NCI-H460 (cell line): Measurements from ENCODE around the gene CCT4. TPM values are rescaled to one million over a fixed set of nuclear protein-coding genes. Genes with fewer than 3 reads are reported as not detected.
A peak's percentile ranks its signal among the peaks of the same experiment; 100 is the strongest.
"Not testable (repeated sequence)": the region's sequence is repeated elsewhere in the genome, so short reads cannot be mapped to it uniquely, and the experiment has no call there.

Source experiments
- DNase-seq: peaks from one replicate; pipeline ENCODE4 v3.0.0-alpha.2; 2016; ENCODE audit warnings: low read depth; ENCODE audit errors: extremely low read depth
- total RNA-seq: library from RNA; depleted of rRNA; stranded (reverse); fragments of >200 nt; shearing (Covaris generic); gene quantifications from 2 replicates; pipeline ENCODE4 v1.2.3, GENCODE V29; 2014

The CCT4 gene
- total RNA-seq, 1 experiment from 2014 or later = 317 TPM

DNA sequence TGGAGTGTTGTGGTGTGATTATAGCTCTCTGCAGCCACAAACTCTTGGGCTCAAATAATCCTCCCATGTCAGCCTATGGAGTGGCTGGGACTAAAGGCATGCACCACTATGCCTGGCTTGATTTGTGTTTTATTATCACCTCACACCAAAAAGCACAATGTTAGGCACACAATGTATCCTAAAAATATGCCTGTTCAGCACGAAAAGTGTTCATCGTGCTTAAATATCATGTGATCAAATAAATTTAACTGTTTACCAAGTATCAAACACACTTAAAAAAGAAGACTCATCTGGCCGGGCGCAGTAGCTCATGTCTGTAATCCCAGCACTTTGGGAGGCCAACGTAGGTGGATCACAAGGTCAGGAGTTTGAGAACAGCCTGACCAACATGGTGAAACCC lies 5.6 kb downstream of the CCT4 start:
- no peak for DNase-seq

DNA sequence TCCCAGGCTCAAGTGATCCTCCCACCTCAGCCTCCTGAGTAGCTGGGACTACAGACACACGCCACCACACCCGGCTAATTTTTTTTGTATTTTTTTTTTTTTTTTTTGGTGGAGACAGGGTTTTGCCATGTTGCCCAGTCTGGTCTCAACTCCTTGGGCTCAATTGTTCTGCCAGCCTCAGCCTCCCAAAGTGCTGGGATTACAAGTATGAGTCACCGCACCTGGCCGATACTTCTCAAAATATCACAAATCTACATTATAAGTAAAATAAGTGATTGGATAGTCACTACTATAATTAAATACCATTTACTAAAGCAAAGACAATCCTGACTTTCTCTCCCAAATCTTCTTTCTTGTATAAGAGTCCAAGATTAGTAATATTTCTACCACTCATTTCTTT lies 9.1 kb downstream of the CCT4 start:
- DNase-seq = not testable (repeated sequence)

DNA sequence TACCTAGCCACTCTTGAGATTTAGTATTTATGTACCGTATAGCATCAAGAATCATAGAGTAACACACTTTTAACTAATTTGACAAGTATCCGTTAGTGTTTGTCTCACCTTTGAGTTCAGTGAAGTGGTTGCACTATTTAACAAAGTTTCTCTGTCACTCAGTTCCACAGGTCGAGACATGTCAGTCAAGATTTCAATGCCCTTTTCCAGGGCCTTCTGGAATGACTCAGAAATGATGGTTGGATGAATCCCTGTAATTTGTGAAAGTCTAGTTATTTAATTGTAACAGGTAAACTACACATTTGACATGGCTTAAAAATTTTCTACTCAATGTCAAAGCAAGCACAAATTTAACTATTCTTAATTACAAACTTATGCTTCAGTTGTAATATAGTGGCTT lies 9.7 kb downstream of the CCT4 start:
- no peak for DNase-seq

DNA sequence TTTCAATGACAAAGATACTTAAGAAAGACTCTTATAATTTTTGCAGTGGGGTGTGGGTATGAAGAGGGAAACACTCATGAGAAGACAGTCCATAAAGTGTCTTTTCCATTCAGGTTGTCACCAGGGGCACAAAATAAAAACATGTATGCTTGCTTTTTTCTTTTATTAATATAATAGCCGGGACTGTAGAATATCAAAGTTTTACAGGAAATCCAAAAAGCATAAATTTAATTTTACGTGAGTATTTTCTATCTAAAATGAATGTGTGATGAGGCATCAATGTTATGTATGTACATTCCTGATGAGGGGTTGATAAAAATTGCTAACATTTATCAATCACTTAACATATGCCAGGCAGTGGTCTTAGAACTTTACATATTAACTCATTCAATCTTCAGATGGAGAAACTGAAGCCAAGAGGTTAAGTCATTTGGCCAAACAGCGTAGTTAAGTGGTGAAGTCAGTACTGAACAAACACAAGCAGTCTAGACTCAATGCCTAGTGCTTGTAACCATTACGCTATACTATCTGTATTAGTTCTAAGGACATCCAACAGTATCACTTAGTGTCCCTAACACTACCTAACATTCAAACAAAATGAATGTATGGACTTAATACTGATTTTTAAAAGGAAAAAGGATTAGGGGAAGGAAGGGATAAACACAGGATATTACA lies 10.7 kb downstream of the CCT4 start:
- no peak for DNase-seq

DNA sequence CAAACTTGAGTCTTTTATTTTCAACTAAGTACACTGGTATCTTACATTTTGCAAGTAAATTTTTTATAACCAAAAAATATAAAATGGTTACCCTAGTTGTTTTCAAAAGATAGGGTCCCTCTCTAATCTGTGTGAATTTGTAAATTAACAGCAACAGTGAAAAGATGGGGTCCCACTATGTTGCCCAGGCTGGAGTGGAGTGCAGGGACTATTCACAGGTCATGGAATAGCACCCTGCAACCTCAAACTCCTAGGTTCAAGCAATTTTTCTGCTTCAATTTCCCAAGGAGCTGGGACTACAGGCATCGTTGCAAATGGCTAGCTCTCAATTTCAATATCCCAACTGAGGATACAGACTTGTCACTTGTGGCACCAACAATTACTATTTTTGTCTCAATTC lies 12.1 kb downstream of the CCT4 start:
- DNase-seq = no peak

DNA sequence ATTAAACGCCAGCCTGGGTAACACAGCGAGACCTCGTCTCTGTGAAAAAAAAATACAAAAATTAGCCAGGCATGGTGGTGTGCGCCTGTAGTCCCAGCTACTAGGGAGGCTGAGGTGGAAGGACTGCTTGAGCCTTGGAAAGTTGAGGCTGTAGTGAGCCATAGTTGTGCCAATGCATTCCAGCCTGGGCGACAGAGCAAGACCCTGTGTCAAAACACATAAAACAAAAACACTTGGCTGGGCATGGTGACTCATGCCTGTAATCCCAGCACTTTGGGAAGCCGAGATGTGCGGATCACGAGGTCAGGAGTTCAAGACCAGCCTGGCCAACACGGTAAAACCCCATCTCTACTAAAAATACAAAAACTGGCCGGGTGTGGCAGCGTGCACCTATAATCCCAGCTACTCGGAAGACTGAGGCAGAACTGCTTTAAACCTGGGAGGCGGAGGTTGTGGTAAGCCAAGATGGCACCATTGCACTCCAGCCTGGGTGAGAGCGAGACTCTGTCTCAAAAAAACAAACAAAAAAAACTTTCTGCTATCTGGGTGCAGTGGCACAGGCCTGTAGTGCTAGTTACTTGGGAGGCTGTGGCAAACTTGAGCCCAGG lies 21.9 kb downstream of the CCT4 start:
- not testable (repeated sequence) for DNase-seq

DNA sequence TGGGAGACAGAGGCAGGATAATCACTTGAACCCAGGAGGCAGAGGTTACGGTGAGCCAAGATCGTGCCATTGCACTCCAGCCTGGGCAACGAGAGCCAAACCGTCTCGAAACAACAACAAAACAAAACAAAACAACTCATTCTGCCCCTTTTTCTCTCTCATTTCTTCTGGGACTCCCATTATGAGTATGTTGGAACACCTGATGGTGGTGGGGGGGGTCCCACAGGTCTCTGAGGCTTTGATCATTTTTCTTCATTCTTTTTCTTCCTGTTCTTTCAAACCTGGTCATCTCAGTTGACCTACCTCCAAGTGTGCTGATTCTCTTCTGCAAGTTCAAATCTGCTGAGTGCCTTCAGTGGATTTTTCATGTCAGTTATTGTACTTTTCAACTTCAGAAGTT lies 26.4 kb downstream of the CCT4 start:
- no peak for DNase-seq

DNA sequence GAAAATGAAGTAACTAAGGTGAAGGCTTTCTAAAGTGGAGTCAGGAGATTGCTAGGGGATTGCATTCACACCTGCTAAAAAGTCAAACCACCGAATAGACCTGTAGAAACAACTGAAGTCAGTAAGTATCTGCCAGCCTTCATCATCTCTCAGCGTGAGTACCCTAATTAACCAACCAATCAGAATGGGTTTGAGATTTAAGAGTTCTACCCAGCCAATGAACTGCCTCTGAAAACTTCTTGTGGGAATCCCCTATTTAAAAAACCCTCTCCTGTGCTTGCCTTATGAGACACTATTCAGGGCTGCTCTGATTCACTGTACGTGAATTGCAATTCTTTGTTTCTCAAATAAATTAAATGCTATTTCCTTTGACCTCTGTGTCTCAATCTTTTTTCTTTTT lies 31.2 kb downstream of the CCT4 start:
- DNase-seq = no peak

DNA sequence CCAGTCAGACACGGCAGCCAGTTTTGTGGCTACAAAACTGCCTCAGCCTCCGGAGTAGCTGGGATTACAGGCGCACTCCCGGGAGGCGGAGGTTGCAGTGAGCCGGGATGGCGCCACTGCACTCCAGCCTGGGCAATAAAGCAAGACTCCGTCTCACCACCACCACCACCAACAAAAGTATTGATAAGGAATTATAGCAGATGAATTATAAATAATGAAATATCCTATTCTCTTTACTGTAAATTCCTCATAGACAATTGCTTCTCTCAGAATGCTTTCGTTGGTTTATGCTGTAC lies 33.2 kb downstream of the CCT4 start:
- no peak for DNase-seq

DNA sequence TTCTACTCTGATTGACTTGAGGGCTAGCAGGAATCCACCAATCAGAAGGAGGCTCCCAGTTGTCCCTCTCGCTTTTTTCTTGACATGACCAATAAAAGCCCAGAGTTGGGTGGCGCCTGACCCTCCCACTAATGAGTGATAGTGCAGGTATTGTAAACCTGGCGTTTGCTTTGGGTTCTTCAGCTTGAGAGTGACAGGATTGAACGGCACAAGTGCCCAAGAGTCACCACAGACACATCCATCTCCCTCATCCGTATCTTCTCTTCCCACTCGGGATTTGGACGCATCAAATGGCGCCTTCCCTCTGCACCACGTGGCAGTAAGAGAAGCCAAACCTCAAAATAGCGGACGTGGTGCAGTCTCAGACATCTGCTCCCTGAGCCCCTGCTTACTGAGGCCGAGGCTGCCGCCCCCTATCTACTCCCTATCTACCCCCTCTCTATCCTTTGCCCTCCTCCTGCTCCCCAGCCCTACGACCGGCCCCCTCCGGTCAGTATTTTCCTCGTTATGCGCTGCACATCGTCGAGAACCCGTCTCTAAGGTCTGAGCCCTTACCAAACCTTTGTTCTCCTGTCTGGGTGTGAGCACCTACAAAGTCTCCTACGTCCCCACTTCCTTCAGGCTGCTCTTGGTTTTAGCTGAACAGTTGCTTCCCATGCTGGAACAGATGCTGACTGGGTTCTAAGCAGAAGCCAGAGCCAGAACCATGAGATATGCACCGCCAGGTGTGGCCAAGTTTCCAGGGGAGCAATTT lies 33.7 kb downstream of the CCT4 start:
- DNase-seq = peak; percentile 98

DNA sequence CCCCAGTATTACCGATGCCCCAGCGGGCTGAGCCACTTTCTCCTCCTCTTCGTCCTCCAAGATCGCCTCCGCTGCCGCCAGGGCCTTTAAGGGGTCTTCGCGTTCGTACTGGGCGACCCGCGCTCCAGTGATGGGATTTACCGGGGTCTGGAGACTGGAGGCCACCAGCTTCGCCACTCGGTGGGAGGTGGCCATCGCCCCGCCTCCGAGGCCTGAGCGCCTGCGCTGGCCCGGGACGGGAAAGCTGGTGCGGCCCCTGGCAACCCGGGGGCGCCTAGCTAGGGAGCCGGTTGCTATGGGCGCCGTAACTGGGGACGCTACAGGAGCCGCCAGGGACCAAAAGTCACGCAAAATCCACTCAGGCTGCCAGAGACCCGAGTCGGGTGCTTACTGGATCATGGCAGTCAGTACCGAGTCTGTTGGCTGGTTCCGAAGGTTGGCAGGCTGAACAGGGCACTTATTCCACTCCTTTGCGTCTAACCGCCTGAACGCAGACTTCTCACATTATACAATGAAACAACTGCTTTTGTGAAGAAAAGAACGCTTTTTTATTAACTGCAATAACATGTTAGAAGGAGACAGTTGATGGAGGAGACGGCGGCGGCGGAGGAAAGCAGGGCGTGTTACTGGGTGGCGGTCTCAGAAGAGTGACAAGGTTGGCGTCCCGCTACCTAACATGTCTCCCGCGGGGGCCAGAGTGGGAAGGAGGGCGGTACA lies 34.5 kb downstream of the CCT4 start, which contains the start of gene FAM161A:
TSS of gene FAM161A (minus strand) at position 214 of the 717 bp plus-strand sequence. CDS start at position 195, 19 bp downstream.
- DNase-seq = peak; percentile 76

DNA sequence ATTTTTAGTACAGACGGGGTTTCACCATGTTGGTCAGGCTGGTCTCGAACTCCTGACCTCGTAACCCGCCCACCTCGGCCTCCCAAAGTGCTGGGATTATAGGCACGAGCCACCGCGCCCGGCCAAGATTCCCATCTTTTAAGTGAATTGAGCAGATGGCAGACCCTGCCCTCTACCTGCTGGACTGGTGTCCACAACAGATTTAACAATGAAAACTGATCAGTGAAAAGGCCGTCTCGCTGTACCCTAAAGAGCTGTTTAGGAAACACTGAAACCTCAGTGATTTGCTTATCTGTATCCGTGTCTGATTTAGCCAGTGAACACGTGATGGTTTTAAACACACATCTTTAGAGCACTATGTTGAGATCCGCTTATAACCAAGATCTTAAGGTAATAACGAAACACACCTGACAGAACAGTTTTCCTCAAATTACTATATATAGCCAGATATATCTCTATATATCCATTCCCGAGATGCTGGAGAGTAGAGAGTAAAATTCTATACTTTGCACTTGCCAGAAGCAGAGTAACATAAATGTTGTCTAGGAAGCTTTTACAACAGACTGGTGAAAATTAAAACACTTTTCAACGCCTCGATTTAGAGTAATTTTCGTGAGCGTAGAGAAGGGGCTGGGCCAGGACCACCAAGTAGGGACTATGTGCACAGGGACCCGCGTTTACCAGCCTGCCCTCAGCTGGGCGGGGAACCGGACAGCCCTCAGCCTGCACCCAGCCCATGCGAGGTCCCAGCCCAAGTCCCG lies 35.2 kb downstream of the CCT4 start:
- DNase-seq = peak; percentile 50

DNA sequence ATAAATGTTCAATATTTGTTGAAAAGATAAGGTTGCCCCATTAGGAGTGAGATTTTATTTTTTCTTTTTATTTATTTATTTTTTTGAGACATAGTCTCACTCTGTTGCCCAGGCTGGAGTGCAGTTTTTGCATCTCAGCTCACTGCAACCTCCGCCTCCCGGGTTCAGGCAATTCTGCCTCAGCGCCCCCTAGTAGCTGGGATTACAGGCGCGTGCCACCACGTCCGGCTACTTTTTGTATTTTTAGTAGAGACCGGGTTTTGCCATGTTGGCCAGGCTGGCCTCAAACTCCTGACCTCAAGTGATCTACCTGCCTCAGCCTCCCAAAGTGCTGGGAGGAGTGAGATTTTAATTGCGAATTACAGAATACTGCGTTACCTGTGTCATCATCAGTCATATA lies 37.2 kb downstream of the CCT4 start:
- DNase-seq = not testable (repeated sequence)

DNA sequence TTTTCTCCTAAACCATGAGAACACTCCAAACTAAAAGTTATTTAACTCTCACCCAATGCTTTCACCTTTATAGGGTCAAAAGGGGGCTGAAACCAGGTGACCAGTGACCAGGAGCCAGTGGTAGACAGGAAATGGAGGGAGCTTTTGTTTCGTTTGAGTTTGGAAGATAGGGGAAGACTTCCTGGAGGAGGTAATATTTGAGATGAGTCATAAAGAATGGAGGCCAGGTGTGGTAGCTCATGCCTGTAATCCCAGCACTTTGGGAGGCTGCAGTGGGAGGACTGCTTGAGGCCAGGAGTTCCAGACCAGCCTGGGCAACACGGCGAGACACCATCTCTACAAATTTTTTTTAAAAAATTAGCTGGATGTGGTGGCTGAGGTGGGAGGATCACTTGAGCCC lies 43.1 kb downstream of the CCT4 start:
- no peak for DNase-seq

DNA sequence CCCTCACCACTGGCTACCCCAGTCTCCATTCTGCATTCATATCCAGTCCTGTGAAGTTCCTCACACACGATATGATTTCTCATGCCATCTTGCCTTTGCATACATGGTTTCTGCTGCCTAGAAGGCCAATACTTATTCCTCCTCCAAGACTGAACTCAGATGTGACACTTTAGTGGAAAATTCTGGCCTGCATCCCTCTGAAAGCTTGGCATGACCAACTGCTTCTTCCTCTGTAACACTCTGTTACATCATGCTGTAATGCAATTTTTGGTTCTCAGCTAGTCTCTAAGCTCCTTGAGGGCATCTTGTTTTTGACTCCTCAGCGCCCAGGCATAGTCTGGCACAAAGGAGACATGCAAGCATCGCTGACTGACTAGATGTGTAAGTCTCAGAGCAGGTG lies 47.2 kb downstream of the CCT4 start:
- no peak for DNase-seq

DNA sequence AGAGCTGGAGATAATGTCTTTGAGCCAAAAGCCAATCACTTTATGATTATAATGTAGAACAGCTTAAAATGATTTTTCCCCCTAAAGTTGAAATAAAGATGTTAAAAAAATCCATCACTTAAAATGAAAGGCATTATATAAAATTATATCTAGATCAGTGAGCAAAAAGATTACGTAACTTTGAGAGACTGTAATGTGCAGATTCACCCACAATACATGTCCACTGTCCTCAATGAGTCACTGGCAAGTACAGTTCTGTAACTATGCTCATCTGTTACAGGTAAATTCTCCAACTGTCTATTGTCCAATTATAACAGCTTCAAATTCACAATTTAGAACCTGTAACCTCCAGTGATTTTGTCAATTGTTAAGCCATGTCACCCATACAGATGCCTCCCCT lies 53.6 kb downstream of the CCT4 start:
- DNase-seq = no peak

DNA sequence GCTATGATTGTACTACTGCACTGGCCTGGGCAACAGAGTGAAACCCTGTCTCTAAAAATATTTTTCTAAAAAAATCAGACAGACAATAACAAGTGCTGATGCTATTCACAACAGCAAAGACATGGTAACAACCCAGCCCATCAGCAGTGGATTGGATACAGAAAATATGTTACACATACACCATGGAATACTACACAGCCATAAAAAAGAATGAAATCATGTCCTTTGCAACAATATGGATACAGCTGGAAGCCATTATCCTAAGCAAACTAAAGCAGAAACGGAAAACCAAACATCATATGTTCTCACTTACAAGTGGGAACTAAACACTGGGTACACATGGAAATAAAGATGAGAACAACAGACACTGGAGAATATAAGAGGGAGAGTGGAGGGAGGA lies 54.5 kb downstream of the CCT4 start:
- no peak for DNase-seq

DNA sequence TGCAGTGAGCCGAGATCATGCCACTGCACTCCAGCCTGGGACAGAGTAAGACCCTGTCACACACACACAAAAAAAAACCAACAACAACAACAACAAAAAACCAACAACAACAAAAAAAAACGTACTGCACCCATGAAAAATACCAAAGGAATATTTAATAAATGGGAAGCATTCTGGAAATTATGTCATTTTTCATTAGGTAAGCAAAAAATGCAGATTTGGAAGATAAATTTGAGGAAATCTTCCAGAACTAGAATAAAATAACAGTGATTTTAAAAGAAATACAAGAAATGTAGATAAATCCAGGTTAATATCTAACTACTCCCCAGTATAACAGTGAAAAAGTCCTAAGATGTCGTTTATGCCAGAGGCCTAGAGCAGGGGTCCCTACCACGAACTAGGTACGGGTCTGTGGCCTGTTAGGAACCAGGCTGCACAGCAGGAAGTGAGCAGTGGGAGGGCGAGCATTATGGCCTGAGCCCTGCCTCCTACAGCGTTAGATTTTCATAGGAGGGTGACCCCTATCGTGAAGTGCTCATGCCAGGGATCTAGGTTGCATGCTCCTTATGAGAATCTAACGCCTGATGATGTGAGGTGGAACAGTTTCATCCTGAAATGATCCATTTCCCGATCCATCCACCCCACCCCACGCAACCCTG lies 56.1 kb downstream of the CCT4 start:
- DNase-seq = no peak

DNA sequence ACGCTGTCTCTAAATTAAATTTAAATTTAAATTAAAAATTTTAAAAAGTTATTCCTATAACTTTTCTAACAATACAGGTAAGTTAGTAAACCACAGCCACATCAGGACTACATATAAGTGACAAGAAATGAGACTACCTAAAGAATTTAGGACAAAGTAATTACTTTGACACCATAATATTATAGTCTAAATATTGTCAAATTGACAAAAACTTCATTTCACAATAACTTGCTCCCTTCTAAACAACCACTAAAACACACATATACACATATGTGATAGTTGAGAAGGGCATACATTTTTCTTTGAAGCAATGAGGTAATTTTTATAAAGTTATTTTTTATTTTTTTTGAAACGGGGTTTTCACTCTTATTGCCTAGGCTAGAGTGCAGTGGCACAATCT lies 66.2 kb downstream of the CCT4 start:
- DNase-seq = no peak
